ENCODE results near the gene NLRP14.

GRCh38 chr11:7016011-7016410 is 4.3 kb upstream of the NLRP14 start:
- no peak for TF ChIP-seq CTCF (IDR thresholded peaks at IDR 0.05)
- TF ChIP-seq POLR2A (IDR thresholded peaks at IDR 0.05), result no peak
- no peak for TF ChIP-seq EP300 (IDR thresholded peaks at IDR 0.05; ENCODE audit: low read depth)
- no peak for TF ChIP-seq POLR2AphosphoS5 (IDR thresholded peaks at IDR 0.05)

All from transverse colon (tissue), 4 donors.